Measurements from ENCODE around the gene N4BP2L1. TPM values are rescaled to one million over a fixed set of nuclear protein-coding genes. Genes with fewer than 3 reads are reported as not detected.

N4BP2L1 gene
- total and polyA plus RNA-seq, 8 donors: 5.3 to 22.4 (median 10.3) TPM

DNA sequence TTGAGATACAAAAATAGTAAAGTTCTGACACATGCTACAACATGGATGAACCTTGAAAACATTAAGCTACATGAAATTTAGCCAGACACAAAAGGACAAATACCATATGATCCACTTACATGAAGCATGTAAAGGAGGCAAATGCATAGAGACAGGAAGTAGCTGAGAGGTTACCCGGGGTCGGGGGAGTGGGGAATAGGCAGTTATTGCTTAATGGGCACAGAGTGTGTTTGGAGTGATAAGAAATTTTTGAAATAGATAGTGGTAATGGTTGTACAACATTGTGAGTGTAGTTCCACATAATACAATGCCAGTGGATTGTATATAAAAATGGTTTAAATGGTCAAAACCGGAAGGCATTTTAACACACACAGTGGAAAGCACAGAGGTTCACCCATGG lies 4.3 kb downstream of the N4BP2L1 start:
- intact Hi-C loops (cut with DNase I): no loop called here
- ATAC-seq: no peak
- no peak for DNase-seq
- Histone ChIP-seq H3K4me1 (peaks cover 0 to 3% (median 0%) of the 10 kb centered on the region in 3 donors), H3K27me3 (no peaks in the 10 kb centered on the region), H3K4me3 (no peak overlapping the region), H3K9me3 (no peaks in the 10 kb centered on the region), H3K36me3 (no peaks in the 10 kb centered on the region), H3K27ac (no peak overlapping the region)
- TF ChIP-seq, protein P1, sequence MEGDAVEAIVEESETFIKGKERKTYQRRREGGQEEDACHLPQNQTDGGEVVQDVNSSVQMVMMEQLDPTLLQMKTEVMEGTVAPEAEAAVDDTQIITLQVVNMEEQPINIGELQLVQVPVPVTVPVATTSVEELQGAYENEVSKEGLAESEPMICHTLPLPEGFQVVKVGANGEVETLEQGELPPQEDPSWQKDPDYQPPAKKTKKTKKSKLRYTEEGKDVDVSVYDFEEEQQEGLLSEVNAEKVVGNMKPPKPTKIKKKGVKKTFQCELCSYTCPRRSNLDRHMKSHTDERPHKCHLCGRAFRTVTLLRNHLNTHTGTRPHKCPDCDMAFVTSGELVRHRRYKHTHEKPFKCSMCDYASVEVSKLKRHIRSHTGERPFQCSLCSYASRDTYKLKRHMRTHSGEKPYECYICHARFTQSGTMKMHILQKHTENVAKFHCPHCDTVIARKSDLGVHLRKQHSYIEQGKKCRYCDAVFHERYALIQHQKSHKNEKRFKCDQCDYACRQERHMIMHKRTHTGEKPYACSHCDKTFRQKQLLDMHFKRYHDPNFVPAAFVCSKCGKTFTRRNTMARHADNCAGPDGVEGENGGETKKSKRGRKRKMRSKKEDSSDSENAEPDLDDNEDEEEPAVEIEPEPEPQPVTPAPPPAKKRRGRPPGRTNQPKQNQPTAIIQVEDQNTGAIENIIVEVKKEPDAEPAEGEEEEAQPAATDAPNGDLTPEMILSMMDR (IDR thresholded peaks at IDR 0.05): no peak
- FAIRE-seq: no peak
- WGBS, 2 donors: 89 to 96% methylated on average over 3 of the region's 3 CpGs

DNA sequence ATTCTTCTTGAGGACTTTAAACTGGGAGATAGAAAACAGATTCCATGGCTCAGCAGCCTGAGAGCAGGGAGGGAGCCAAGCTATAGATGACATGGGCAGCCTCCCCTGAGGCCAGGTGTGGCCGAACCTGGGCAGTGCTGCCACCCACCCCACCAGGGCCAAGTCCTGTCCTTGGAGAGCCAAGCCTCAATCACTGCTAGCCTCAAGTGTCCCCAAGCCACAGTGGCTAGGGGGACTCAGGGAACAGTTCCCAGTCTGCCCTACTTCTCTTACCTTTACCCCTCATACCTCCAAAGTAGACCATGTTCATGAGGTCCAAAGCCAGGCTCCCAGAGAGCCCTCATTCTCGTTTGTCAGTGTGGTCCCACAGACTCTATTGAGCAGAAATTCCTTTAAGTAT lies 8.1 kb downstream of the N4BP2L1 start:
- Histone ChIP-seq H3K27ac (no peak overlapping the region), H3K27me3 (no peaks in the 10 kb centered on the region), H3K36me3 (no peaks in the 10 kb centered on the region), H3K9me3 (no peaks in the 10 kb centered on the region), H3K4me1 (peaks cover 0 to 9% (median 0%) of the 10 kb centered on the region in 3 donors), H3K4me3 (no peak overlapping the region)
- DNase-seq (peak in 1 of 6 donors; percentile 33), FAIRE-seq (no peak), ATAC-seq (no peak)
- intact Hi-C loops (cut with DNase I): no loop called here
- TF ChIP-seq, protein P1 (IDR thresholded peaks at IDR 0.05): no peak
- whole genome bisulfite sequencing, 2 donors: 31 to 37% methylated on average over 2 of the region's 2 CpGs

DNA sequence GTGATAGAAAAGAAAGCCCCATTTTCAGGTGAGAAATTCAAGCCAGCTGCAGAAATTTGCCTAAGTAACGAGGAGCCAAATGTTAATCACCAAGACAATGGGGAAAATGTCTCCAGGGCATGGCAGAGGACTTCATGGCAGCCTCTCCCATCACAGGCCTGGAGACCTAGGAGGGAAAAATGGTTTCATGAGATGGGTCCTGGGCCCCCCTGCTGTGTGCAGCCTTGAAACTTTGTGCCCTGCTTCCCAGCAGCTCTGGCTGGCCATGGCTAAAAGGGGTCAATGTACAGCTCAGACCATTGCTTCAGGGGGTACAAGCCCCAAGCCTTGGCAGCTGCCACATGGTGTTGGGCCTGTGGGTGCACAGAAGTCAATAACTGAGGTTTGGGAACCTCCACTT lies 9.9 kb downstream of the N4BP2L1 start:
- Histone ChIP-seq H3K36me3 (no peaks in the 10 kb centered on the region), H3K4me1 (peaks cover 0 to 9% (median 0%) of the 10 kb centered on the region in 3 donors), H3K27ac (no peak overlapping the region), H3K4me3 (no peak overlapping the region), H3K9me3 (no peaks in the 10 kb centered on the region), H3K27me3 (no peaks in the 10 kb centered on the region)
- ATAC-seq (no peak), FAIRE-seq (no peak), DNase-seq (no peak)
- intact Hi-C loops (cut with DNase I): no loop called here
- TF ChIP-seq, protein P1 (IDR thresholded peaks at IDR 0.05): no peak
- WGBS, 2 donors: 97 to 100% methylated on average over 1 of the region's 1 CpG

GRCh38 chr13:32415019-32415418 lies 12.9 kb downstream of the N4BP2L1 start:
- Histone ChIP-seq H3K4me1 (peaks cover 0 to 9% (median 0%) of the 10 kb centered on the region in 3 donors), H3K27me3 (no peaks in the 10 kb centered on the region), H3K4me3 (no peak overlapping the region), H3K36me3 (no peaks in the 10 kb centered on the region), H3K27ac (no peak overlapping the region), H3K9me3 (no peaks in the 10 kb centered on the region)
- intact Hi-C loops (cut with DNase I): no loop called here
- FAIRE-seq (no peak), ATAC-seq (peak in 2 of 4 donors; percentile 50 to 52), DNase-seq (no peak)
- TF ChIP-seq, protein P1 (IDR thresholded peaks at IDR 0.05): peak in 1 of 4 donors; percentile 21

DNA sequence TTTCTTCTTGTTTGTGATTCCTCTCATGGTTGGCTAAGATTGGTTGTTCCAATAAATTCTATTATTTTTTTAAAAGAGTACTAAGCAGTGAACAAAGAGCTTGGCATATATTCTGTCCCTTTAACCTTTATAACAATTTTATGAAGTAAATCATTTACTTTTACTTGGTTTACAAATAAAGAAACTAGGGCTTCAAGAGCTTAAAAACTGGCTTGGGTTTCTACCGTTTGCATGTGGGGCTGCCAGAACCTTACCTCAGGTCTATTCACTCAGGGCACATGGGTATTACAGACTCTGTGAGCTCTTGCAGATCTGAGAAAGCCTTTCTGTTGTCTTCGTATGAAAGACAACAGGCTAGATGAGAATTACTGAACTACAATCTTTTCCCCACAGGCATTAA lies 13.3 kb downstream of the N4BP2L1 start:
- 43 to 50% methylated on average over 2 of the region's 2 CpGs for WGBS, 2 donors
- no peak for ATAC-seq
- intact Hi-C loops (cut with DNase I): no loop called here

More for the DNA sequence above, 13.3 kb downstream of the N4BP2L1 start:
- no peaks in the 10 kb centered on the region for H3K27me3 ChIP-seq
- no peaks in the 10 kb centered on the region for H3K9me3 ChIP-seq
- no peak overlapping the region for H3K27ac ChIP-seq
- no peaks in the 10 kb centered on the region for H3K36me3 ChIP-seq
- no peak overlapping the region for H3K4me3 ChIP-seq
- TF ChIP-seq, protein P1 (IDR thresholded peaks at IDR 0.05): no peak
- H3K4me1 ChIP-seq: peaks cover 0 to 9% (median 0%) of the 10 kb centered on the region in 3 donors
- DNase-seq: no peak
- FAIRE-seq: no peak

Measured in pancreas (tissue), 10 donors.